Hepatocyte (in vitro differentiated cells): Measurements from ENCODE around the gene PRR5.

Source experiments
- CTCF ChIP-seq: fragments of 200-600 bp; sonication (generic); IDR thresholded peaks from 2 replicates; pipeline ENCODE4 v1.5.1; 2016; ENCODE audit warnings: antibody characterized with exemption, mild to moderate bottlenecking; ENCODE audit not compliant: poor library complexity
- EZH2 ChIP-seq: fragments of 200-600 bp; sonication (generic); IDR thresholded peaks from 2 replicates; pipeline ENCODE4 v1.6.1; 2016; ENCODE audit warnings: antibody characterized with exemption, mild to moderate bottlenecking, borderline replicate concordance

DNA sequence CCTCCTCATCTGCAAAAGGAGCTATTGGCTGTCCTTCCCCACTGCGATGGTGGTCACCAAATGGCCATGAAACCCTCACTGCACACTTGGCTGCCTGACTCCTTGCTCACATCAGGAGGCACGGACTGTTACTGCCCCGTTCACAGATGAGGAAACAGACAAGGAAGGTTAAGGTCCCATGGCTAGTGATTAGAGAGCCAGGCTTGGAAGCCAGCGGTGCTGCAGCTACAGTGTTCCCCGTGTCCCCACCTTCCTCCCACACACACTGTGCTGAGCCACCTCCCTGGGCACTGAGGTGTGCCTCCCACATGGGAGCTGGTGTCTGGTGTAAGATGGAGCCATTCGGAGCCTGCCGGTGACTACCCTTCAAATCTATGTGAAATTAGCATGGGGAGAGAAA, 53.0 kb downstream of the PRR5 start:
- TF ChIP-seq CTCF (no peak), EZH2 (no peak)
